Measurements from ENCODE around the gene MBD3.
A peak's percentile ranks its signal among the peaks of the same experiment; 100 is the strongest.

Gene MBD3

DNA sequence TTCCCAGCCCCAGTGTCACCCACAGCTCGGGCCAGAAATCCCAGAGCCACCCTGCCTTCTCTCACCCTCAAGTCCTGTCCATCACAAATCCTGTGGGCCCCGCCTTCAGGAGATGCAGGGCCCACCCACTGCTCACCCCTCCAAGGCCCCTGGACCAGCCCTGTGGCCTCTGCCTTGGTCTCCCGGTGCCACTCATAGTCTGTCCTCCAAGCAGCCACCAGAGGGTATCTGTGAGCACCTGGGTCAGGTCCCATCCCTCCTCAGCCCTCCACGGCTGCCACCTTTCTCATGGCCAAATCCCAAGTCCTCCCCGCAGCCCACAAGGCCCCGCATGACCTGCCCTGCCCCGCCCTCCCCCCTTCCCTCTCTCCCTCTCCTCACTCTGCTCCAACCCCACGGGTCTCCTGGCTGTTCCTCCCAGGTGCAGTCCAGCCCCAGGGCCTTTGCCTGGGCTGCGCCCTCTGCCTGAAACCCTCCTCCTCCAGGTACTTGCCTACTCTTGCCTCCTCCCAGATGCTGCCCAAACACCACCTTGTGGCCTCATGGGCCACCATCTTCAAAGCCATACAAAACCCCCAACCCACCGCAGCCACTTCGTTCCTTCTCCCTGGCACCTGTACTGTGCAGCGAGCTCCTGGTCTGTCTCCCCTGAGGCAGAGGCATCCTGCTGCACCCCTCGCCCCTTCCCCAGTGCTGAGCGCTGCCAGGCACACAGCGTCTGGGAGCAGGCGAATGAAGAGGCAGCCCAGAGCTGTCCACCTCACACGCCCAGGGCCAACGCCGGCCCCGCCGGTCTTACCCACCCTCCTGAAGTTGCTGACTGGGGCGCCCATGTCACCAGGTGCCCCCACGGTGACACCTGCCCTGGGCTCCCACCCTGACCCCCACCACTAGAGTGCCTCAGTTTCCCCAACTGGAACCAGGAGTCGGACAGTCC is 25.8 kb upstream of the MBD3 start:
- no peak for DNase-seq

- DNase-seq = no peak
Observed at GRCh38 chr19:1616875-1617274, 24.2 kb upstream of the MBD3 start.

- no peak for DNase-seq
Observed at GRCh38 chr19:1616396-1616795, 23.7 kb upstream of the MBD3 start.

GRCh38 chr19:1615156-1615765 is 22.6 kb upstream of the MBD3 start:
- DNase-seq = no peak

- no peak for DNase-seq
Observed at GRCh38 chr19:1613808-1614570, 21.3 kb upstream of the MBD3 start.

- no peak for DNase-seq
Observed at GRCh38 chr19:1613146-1613545, 20.5 kb upstream of the MBD3 start.

DNA sequence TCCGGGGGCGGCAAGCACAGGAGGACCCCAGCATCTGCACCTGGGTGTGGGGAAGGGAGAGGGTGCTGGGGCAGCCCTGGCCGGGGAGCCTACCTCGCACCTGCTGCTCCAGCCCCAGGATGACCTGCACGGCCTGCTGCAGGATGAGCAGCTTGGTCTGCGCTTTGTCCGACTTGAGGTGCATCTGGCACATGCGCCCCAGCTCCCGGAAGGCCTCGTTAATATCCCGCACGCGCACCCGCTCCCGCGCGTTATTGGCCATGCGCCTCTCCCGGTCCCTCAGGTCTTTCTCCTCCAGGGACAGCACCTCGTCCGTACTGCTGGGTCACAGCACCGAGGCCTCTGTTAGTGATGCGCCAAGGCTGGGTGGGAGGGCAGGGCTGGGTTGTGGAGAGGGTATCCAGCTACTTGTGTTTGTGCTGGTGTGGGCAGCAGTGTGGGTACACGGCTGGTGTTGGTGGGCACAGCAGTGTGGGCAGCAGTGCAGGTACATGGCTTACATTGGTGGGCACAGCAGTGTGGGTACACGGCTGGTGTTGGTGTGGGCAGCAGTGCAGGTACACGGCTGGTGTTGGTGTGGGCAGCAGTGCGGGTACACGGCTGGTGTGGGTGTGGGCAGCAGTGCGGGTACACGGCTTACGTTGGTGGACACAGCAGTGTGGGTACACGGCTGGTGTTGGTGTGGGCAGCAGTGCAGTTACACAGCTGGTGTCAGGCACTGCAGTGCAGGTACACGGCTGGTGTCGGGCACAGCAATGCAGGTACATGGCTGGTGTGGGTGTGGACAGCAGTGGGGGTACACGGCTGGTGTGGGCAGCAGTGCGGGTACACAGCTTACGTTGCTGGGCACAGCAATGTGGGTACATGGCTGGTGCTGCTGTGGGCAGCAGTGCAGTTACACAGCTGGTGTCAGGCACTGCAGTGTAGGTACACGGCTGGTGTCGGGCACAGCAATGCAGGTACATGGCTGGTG is 19.7 kb upstream of the MBD3 start:
- no peak for DNase-seq

DNA sequence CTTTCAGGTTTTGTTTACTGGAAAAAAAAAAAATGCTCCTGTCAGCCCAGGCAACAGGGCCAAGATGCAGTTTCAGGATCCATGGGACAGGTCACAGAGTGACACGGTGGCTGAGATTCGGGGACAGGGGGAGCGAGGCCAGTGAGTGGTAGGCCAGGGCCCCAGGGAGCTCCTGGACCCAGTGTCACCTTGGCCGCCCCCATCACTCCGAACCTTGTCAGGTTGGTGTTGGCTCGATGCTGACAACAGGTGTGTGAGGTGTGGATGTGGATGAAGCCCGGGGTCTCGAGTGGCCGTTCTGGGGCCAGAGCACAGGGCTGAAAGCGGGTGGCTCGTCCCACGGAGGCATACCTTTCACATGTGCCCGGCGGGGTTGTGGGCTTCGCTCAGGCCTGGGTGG is 18.7 kb upstream of the MBD3 start:
- DNase-seq = no peak

DNA sequence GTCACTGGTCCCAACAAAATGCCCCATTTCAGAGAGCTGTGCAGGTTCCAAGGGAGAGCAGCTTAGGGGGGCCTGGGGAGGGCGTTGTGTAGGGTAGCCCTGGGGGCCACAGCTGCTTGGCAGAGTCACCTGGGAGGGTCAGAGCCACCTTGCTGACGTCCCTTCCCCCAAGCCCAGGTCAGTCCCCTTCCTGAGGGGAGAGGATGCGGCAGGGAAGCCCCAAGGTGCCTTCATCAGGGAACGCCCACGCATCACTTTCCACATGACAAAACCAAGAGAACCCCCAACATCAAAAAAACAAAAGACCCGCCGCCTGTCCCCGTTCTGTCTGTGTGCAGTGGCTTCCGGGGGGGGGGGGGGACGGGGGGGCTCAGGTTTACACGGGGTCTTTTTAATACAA is 17.9 kb upstream of the MBD3 start:
- DNase-seq = no peak

- no peak for DNase-seq
Observed at GRCh38 chr19:1609680-1610474, 17.2 kb upstream of the MBD3 start.

DNA sequence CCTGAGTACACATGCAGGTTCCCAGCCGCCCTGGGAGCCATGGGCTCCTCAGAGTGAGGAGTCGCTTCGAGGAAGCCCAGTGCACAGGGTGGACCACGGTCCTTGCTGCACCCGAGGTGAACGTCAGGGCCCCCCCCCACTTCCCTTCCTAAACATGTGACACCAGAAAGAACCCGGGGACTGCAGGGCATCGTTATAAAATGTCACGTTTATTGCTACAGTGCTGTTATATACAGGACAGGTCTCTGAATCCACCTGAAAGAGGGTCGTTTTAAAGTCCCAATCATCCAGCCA is 16.4 kb upstream of the MBD3 start:
- DNase-seq = peak in 1 of 2 experiments; percentile 18

DNA sequence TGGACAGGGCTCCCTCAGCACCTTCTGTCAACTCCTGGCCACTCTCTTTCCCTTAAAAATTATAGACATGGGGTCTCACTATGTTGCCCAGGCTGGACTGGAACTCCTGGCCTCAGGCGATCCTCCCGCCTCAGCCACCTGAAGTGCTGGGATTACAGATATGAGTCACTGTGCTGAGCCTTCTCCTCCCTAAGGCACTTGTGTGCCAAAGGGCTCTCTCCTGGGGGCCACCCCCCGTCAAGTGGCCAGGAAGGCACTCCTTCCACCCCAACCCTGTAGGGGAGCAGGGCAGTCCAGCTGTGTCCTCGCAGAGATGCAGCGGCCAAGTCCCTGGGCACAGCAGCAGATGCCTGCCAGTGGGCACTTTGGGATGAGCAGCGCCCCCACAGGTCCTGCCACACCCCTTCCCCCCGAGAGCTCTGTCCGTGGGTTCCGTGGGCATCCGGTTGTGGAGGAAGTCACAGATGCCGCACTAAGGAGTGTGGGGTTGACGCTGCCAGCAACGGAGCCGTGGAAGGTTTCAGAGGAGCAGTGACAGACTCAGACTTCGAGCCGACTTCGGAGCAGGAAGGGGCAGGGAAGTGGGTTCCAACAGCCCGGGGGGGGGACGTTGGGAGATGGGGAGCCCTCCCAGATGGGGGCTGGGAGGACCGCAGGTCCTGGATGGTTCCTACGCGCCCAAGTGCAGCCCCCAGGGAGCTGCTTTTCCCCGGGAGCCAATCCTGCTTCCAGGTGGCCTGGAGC is 15.9 kb upstream of the MBD3 start:
- no peak for DNase-seq

DNA sequence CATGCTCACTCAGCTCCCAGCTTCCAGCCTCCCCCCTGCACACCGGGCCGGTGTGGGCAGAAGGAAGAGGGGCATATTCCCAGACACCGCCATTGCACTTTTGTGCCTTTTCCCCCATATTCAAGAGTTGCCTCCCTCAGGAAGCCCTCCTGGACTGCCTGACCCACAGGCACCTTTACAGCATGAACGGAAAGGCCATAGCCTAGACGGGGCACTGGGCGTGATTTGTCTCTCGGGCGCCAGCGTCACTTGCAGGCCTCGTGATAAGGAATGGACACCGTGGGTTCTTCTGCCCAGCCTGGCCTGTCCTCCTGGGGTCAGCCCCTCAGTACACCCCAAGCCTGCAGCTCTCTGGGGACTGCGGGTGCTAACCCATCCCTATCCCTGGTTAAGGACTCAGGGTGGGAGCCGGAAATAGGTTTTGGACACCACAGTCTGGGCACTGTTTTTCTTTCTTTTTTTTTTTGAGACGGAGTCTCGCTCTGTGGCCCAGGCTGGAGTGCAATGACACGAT is 13.5 kb upstream of the MBD3 start:
- no peak for DNase-seq

- DNase-seq = peak; percentile 91
Observed at GRCh38 chr19:1605236-1606137, 12.8 kb upstream of the MBD3 start, which contains the start of gene UQCR11. UQCR11 (minus strand) TSS chr19:1605462; CDS start chr19:1605409, 53 bp downstream.

- no peak for DNase-seq
Observed at GRCh38 chr19:1602091-1602707, 9.5 kb upstream of the MBD3 start.

GRCh38 chr19:1601613-1602064 is 9.0 kb upstream of the MBD3 start:
- no peak for DNase-seq

GRCh38 chr19:1599460-1599846 is 6.8 kb upstream of the MBD3 start:
- no peak for DNase-seq

DNA sequence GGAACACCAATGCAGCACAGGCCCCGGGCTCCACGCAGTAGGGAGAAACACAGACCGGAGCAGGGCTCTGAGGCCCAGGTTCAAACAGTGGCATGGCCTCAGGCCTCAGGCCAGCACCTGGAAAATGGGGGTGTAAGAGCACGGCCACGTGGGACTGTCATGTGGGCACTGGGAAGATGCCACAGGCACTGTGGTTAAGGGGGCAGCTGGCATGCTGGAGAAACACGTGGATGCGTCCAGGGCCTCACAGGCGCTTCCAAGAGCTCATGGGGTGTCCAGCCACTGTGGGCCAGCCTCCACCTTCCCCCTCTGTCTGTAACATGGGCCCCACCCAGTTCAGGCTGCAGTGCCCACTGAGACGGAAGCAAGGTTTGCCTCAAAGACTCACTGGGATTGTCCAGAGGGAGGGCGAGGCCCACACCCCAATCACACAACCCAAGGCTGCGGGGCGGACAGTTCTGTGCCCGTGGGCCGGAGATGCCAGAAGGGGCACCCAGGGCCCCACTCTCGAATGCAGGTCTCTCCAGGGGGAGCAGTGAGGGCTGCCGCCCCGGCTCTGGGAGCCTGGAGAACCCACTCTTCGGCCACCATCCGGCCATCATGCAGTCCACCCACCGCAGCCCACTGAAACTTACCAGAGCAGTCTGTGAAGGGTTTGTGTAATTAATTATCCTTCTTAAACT is 6.3 kb upstream of the MBD3 start:
- DNase-seq = no peak

DNA sequence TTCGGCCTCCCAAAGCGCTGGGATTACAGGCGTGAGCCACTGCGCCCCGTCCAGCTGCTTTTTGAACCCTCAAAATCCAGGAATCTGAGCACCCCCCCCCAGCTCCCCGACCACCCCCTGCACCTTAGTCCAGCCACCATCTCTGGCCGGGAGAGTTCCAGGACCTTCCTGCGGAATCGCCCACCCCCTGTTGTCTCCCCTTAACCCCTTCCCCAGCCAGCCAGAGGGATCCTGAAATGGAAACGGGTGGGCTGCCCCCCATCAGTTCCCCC is 772 bp upstream of the MBD3 start:
- no peak for DNase-seq

Measured in stimulated activated CD4-positive, alpha-beta T cell treated with anti-CD3 and anti-CD28 coated beads, Interleukin-4, amount 100 ng/mL, for 4 hours (primary cell).